ENCODE measurements around the gene USP48. TPM values are rescaled to one million over a fixed set of nuclear protein-coding genes. Genes with fewer than 3 reads are reported as not detected.

The USP48 gene
- total RNA-seq, 3 donors from 2014 or later: 39.1 to 70.6 (median 52.2) TPM

DNA sequence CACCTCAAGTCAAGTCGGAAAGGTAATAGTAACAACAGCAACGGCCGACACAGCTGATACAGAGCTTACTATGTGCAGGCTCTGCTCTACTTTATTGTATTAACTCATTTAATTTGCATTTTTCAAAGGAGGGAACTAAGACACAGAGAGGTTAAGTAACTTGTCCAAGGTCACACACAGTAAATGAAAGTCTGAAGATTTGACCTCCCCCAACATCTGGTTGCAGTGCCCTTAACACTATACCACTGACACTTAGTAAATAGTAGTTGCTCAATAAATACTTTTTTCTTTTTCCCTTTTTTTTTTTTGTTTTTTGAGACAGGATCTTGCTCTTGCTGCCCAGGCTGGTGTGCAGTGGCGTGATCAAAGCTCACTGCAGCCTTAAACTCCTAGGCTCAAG is 153.0 kb downstream of the USP48 start:
- no peak for TF ChIP-seq CTCF (IDR thresholded peaks at IDR 0.05)
- Histone ChIP-seq H3K4me1 (ENCODE audit: low read depth) (peaks cover 4% of the 10 kb centered on the region), H3K4me3 (no peak overlapping the region)

GRCh38 chr1:21628798-21629393 is 154.1 kb downstream of the USP48 start:
- no peak for TF ChIP-seq CTCF (IDR thresholded peaks at IDR 0.05)
- H3K4me1 ChIP-seq (ENCODE audit: low read depth): peaks cover 4% of the 10 kb centered on the region
- DNase-seq: no peak
- ATAC-seq: no peak
- no peak overlapping the region for H3K4me3 ChIP-seq
- no peaks in the 10 kb centered on the region for H3K9me3 ChIP-seq
- H3K36me3 ChIP-seq (ENCODE audit: low read depth): no peaks in the 10 kb centered on the region
- intact Hi-C loops (cut with DNase I, micrococcal nuclease): no loop called here

More for the DNA sequence above, 153.0 kb downstream of the USP48 start:
- intact Hi-C loops (cut with DNase I, micrococcal nuclease): no loop called here
- H3K36me3 ChIP-seq (ENCODE audit: low read depth): no peaks in the 10 kb centered on the region
- H3K9me3 ChIP-seq: no peaks in the 10 kb centered on the region
- ATAC-seq (no peak), DNase-seq (no peak)

Other genes with a start within 250 kb of the USP48 start
- gene RAP1GAP, start 113.8 kb downstream of the USP48 start, total RNA-seq: 10 to 100 TPM; 15.7 to 59.6 (median 43.0) TPM
- gene LDLRAD2, start 29.1 kb upstream of the USP48 start, total RNA-seq: under 1 TPM; 0.09 to 0.27 (median 0.19) TPM
- 100 to 1,000 TPM; 142 to 436 (median 197) TPM for gene HSPG2, start 154.2 kb upstream of the USP48 start, total RNA-seq
- gene CELA3B, start 193.9 kb upstream of the USP48 start, total RNA-seq: 1 to 10 TPM in 1 of 3 donors, under 1 TPM in 2; 0.35 to 3.5 (median 0.70) TPM
- gene CELA3A, start 218.5 kb upstream of the USP48 start, total RNA-seq: 1 to 10 TPM in 1 of 3 donors, under 1 TPM in 1, not detected in 1; 0.65 to 1.0 TPM